HG02588 (cell line): ENCODE results near the gene USP25.

Source experiments
- ATAC-seq: cut with Tn5 transposase; IDR thresholded peaks from one replicate; pipeline ENCODE4 v1.9.1; 2021; ENCODE audit warnings: mild to moderate bottlenecking, moderate library complexity; ENCODE audit not compliant: unreplicated experiment

The USP25 gene

GRCh38 chr21:15804247-15805005 lies 74.6 kb downstream of the USP25 start:
- ATAC-seq, result no peak

- no peak for ATAC-seq
Measured at GRCh38 chr21:15809065-15809464, 79.3 kb downstream of the USP25 start.

GRCh38 chr21:15809818-15810217 lies 80.0 kb downstream of the USP25 start:
- ATAC-seq, result no peak

DNA sequence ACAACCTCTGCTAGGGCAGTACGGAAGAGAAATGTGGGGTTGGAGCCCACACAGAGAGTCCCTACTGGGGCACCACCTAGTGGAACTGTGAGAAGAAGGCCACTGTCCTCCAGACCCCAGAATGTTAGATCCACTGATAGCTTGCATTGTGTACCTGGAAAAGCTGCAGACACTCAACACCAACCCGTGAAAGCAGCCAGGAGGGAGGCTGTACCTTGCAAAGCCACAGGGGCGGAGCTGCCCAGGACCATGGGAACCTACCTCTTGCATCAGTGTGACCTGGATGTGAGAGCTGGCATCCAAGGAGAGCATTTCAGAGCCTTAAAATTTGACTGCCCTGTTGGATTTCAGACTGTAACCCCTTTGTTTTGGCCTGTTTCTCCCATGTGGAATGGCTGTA lies 85.5 kb downstream of the USP25 start:
- no peak for ATAC-seq

- no peak for ATAC-seq
Measured at GRCh38 chr21:15820327-15820726, 90.5 kb downstream of the USP25 start.

GRCh38 chr21:15820852-15821379 lies 91.1 kb downstream of the USP25 start:
- no peak for ATAC-seq

DNA sequence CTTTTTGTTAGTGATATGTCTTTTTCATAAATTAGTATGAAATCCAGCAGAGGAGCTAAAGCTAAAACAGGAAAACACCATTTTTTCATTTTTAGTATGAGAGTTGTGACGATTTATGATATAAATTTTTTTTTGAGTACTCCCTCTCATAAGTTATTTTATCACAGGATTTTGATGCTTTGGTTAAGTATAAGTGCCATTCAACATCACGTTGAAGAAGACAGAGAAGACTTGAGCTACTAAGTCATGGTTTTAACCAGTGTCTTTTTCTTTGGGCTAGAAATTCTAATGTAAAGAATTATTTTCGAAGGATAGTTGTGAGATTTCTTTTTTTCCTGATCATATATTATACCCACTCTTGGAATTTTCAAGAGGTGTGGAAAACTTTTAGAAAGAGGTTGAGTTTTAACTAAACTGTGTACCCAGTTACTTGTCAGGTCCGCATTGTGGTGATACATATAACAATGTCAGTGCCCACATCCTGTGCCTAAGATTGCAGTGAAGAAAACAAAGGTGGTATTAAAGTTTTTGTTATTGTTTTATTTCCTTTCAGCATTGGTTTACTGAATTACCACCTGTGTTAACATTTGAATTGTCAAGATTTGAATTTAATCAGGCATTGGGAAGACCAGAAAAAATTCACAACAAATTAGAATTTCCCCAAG lies 93.8 kb downstream of the USP25 start:
- no peak for ATAC-seq

DNA sequence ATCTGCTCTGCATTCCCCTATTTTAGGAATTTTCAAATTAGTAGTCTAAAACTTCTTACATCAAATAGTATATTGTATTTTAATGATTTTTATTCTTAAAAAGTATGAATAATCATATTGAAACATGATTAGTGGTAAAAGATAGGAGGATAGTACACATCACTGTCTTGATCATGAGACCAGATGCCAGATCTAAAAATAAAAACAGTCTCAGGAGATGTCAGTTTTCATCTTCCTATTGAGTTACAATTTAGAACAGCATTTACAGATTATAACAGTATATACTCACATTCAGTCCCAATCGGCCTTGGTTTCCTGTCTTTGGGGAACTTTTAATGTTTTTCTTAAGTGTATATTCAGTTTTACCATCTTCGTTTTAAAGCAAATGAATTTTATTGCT lies 95.9 kb downstream of the USP25 start:
- ATAC-seq, result no peak

- peak; percentile 63 for ATAC-seq
Measured at GRCh38 chr21:15826147-15826780, 96.5 kb downstream of the USP25 start.

DNA sequence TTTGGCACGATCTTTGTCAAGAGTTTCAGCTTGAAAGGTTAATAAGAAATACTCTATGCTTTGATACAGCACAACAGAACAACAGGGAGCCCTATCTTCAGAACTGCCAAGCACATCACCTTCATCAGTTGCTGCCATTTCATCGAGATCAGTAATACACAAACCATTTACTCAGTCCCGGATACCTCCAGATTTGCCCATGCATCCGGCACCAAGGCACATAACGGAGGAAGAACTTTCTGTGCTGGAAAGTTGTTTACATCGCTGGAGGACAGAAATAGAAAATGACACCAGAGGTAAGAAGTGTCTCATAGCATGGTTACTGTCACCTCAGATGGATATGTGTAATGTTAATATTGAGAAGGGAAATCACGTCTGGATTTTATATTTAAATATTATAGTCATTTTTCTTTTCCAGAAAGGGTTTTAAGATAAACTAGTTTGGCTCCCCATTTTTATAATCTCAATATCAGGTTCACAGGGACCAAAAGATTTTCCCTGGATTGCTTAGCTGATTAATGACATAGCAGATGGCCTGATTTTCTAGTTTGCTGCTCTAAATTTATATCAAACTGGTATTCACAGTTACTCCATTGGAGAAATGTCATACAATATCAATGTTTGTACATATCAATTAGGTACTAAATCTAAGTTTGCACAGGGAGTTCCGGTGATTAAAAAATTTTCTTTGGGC lies 97.3 kb downstream of the USP25 start:
- no peak for ATAC-seq

DNA sequence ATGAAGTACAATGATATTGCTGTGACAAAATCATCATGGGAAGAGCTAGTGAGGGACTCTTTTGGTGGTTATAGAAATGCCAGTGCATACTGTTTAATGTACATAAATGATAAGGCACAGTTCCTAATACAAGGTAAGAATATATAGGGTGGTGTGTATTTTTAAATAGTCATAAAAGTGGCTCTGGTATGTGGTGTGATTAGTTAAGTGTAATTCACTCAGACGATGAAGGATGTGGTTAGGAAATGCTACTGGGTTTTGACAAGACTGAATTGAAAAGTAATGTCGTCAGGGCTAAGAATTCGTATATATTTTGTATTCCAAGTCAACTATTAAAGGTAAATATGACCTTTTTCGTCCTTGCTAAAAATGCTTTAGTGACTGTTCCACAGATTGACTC lies 101.7 kb downstream of the USP25 start:
- no peak for ATAC-seq

DNA sequence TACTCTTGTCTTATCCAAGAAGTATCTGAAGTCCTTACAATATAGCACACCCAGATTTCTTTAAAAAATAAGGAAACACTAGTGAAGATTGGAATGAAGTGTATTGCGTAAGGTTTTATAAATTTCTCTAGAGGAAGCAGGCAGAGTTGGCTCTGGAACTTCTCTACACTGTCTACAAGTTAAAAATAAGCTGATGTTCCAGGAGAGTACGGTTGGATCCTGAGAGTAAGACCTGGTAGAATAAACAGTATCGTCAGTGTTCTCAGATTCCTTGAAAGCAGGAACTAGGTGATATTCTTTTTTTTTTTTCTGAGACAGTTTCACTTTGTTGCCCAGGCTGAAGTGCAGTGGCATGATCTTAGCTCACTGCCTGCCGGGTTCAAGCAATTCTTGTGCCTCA lies 107.9 kb downstream of the USP25 start:
- ATAC-seq, result no peak

DNA sequence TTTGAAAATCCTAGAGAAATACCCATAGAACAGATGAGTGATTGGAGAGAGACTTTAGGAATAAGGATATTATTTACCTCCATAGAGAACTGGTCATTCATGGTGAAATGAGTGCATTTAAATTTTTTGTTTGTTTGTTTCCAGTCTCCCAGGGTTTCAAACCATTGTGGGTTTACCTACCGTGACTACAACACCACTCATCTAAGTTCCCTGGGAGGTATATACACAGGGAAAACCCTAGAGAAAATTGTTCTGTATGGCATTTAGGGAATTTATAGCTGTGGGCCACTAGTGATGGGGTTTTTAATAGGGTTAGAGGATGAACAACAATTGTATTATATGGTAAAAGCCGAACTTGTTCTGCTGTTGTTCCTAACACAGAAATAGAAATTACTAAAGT lies 109.2 kb downstream of the USP25 start:
- no peak for ATAC-seq

DNA sequence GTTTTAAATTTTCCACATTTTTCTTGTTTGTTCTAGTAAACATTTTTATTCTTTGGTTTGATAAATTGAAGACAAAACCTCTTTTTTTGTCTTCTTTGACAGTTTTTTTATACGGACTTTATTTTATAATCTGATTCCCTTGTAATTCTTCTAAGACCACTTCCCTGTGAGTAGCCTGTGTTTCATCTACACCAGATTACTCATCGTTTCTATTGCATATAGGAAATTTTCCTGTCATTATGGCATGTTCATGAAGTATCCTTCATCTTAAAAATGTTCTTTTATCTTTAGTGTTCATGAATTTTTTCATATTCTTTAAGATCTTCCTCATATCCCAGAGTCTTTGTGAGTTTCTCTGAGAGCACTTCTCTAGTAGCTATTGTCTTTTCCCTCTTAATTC lies 109.8 kb downstream of the USP25 start:
- no peak for ATAC-seq

- no peak for ATAC-seq
Measured at GRCh38 chr21:15840406-15840805, 110.6 kb downstream of the USP25 start.

- ATAC-seq, result no peak
Measured at GRCh38 chr21:15841856-15842564, 112.2 kb downstream of the USP25 start.

DNA sequence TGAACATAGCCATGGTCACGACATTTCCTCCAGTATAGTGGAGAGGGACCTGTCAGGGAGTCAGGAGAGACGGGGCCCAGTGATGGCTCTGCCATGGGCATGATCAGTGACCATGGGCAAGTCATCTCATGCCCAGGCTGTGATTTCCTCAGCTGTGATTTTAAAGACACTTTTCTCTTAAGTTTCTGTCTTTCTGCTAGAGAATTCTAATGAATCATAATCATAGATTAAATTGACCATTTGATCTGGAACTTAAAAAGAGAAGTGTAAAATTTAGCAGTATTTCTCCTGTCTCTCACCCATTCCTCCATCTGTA lies 112.7 kb downstream of the USP25 start:
- ATAC-seq, result no peak

- ATAC-seq, result no peak
Measured at GRCh38 chr21:15843766-15844165, 114.0 kb downstream of the USP25 start.

DNA sequence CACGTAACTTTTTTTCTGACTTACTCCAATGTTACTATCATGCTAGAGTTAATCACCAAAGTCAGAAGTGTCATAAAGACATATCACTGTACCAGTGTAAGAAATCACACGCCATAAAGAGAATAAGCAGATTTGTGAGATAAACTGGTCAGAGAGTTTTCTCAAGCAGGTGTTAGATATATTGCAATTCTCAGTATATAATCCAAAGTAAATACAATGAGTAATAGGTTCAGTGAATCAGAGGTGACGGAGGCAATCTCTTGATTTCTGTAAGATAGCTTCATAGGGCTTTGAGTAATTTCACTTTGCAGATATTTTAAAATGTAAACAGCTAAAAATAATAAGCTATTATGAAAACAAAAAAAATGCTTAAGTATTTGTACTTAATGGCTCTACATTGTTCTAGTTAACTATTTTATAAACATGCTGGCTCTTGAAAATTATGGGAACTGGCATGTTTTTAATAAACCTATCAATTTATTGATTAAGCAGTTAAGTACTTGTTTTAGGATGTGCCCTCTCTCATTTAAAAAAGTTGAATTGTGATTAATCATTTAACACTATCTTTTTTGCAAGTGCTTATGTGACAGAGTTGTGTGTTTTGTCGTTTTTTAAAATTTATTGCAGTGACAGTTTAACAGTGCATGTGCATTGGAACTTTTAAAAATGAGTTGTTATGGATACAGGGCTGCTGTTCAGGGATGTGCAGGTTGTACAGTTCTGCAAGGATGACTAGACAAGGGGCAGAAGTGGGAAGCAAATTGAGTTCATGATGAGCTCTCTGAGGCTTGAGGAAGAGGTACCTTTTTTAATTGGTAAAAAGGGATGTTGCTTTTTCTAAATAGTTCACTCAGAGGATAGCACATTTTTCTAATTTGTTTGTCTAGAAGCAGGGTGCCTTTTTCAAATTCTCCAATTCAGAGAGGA lies 119.1 kb downstream of the USP25 start:
- no peak for ATAC-seq

GRCh38 chr21:15849927-15850326 lies 120.1 kb downstream of the USP25 start:
- ATAC-seq, result no peak
